Nephron (organoid): ENCODE results near the gene CRIP3.

Experiments used
- H3K27ac Mint-ChIP-seq, 3 experiments: 2 replicates each; pipeline ENCODE4 v1.8.0; 2020; ENCODE audit warnings: mixed read lengths in 3 of 3, mild to moderate bottlenecking in 2 of 3, moderate library complexity in 1 of 3
- H3K27me3 Mint-ChIP-seq: 2 replicates; pipeline ENCODE4 v1.8.0; 2021; ENCODE audit warnings: low read depth, mild to moderate bottlenecking, moderate library complexity, mixed read lengths
- H3K36me3 Mint-ChIP-seq: 2 replicates; pipeline ENCODE4 v1.8.0; 2020; ENCODE audit warnings: low read depth, mixed read lengths
- H3K4me1 Mint-ChIP-seq: 2 replicates; pipeline ENCODE4 v1.8.0; 2020; ENCODE audit warnings: mixed read lengths
- H3K4me3 Mint-ChIP-seq, 3 experiments: 2 replicates each; pipeline ENCODE4 v1.8.0; 2020; ENCODE audit warnings: mild to moderate bottlenecking in 3 of 3, mixed read lengths in 3 of 3, moderate library complexity in 2 of 3
- H3K9me3 Mint-ChIP-seq: 2 replicates; pipeline ENCODE4 v1.8.0; 2020; ENCODE audit warnings: mixed read lengths
- TF ChIP-seq, protein P1 (sequence below), 3 experiments: fragments of 200-600 bp; sonication (generic); IDR thresholded peaks; one replicate each; pipeline ENCODE4 v1.5.0; 2021; ENCODE audit warnings: antibody characterized with exemption in 3 of 3; ENCODE audit not compliant: unreplicated experiment in 3 of 3

The CRIP3 gene

GRCh38 chr6:43298565-43299337, 9.9 kb downstream of the CRIP3 start:
- peaks cover 5% of the 10 kb centered on the region for H3K27me3 Mint-ChIP-seq
- TF ChIP-seq, protein P1, sequence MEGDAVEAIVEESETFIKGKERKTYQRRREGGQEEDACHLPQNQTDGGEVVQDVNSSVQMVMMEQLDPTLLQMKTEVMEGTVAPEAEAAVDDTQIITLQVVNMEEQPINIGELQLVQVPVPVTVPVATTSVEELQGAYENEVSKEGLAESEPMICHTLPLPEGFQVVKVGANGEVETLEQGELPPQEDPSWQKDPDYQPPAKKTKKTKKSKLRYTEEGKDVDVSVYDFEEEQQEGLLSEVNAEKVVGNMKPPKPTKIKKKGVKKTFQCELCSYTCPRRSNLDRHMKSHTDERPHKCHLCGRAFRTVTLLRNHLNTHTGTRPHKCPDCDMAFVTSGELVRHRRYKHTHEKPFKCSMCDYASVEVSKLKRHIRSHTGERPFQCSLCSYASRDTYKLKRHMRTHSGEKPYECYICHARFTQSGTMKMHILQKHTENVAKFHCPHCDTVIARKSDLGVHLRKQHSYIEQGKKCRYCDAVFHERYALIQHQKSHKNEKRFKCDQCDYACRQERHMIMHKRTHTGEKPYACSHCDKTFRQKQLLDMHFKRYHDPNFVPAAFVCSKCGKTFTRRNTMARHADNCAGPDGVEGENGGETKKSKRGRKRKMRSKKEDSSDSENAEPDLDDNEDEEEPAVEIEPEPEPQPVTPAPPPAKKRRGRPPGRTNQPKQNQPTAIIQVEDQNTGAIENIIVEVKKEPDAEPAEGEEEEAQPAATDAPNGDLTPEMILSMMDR (IDR thresholded peaks at IDR 0.05; ENCODE audit: unreplicated experiment in 3 of 3) = no peak

GRCh38 chr6:43297644-43298564, 10.7 kb downstream of the CRIP3 start, which contains the start of gene SLC22A7:
Gene SLC22A7 (plus strand): TSS chr6:43298260. CDS start chr6:43298359, 99 bp downstream.
- Mint-ChIP-seq H3K4me1 (no peaks in the 10 kb centered on the region), H3K9me3 (no peaks in the 10 kb centered on the region), H3K36me3 (no peaks in the 10 kb centered on the region), H3K27me3 (peaks cover 5% of the 10 kb centered on the region), H3K27ac (peak within 1 kb of the TSS in 1 of 3 experiments; percentile 77), H3K4me3 (no peak within 1 kb of the TSS)
- TF ChIP-seq, protein P1 (IDR thresholded peaks at IDR 0.05; ENCODE audit: unreplicated experiment in 3 of 3) = no peak

More at GRCh38 chr6:43298565-43299337, 9.9 kb downstream of the CRIP3 start:
- H3K27ac Mint-ChIP-seq = no peak overlapping the region
- H3K4me1 Mint-ChIP-seq = no peaks in the 10 kb centered on the region
- no peaks in the 10 kb centered on the region for H3K36me3 Mint-ChIP-seq
- H3K4me3 Mint-ChIP-seq = no peak overlapping the region
- no peaks in the 10 kb centered on the region for H3K9me3 Mint-ChIP-seq

- H3K27ac Mint-ChIP-seq = peak overlapping the region in 1 of 3 experiments; percentile 77
- TF ChIP-seq, protein P1 (IDR thresholded peaks at IDR 0.05; ENCODE audit: unreplicated experiment in 3 of 3) = no peak
- no peaks in the 10 kb centered on the region for H3K4me1 Mint-ChIP-seq
Observed at GRCh38 chr6:43296780-43297497, 11.7 kb downstream of the CRIP3 start.

DNA sequence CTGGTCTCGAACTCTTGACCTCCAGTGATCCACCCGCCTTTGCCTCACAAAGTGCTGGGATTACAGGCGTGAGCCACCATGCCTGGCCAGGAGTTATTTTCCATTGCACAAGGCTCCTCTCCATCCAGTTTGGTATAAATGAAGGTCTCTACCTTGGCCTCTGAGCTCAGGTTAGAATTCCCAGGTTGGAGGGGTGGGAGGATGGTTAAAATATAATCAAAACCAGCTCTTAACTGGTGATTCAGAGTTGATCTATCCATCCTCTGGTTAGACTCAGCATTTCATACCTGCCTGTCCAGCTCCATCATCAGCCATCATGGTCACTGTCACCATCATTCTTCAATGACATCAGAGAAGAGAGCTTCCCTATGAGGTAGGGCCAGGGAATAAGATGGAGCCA, 13.2 kb downstream of the CRIP3 start:
- TF ChIP-seq, protein P1 (IDR thresholded peaks at IDR 0.05; ENCODE audit: unreplicated experiment in 3 of 3) = no peak
- Mint-ChIP-seq H3K4me3 (no peak overlapping the region), H3K4me1 (no peaks in the 10 kb centered on the region), H3K27me3 (peaks cover 4% of the 10 kb centered on the region), H3K9me3 (no peaks in the 10 kb centered on the region), H3K27ac (no peak overlapping the region), H3K36me3 (no peaks in the 10 kb centered on the region)

More at GRCh38 chr6:43296780-43297497, 11.7 kb downstream of the CRIP3 start:
- no peaks in the 10 kb centered on the region for H3K9me3 Mint-ChIP-seq
- no peaks in the 10 kb centered on the region for H3K36me3 Mint-ChIP-seq
- peaks cover 7% of the 10 kb centered on the region for H3K27me3 Mint-ChIP-seq
- no peak overlapping the region for H3K4me3 Mint-ChIP-seq

DNA sequence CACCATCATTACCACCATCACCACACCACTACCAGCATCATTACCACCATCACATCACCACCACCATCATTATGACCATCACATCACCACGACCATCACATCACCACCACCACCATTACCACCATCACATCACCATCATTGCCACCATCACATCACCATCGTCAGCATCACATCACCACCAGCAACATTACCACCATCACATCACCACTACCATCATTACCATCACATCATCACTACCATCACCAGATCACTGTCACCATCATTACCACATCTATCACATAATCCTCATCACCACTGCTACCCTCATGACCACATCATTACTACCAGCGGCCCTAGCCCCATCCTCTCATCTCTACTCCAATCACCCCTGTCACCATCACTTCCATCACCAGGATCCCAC, 14.1 kb downstream of the CRIP3 start:
- no peaks in the 10 kb centered on the region for H3K9me3 Mint-ChIP-seq
- no peak overlapping the region for H3K27ac Mint-ChIP-seq
- peaks cover 7% of the 10 kb centered on the region for H3K27me3 Mint-ChIP-seq
- TF ChIP-seq, protein P1 (IDR thresholded peaks at IDR 0.05; ENCODE audit: unreplicated experiment in 3 of 3) = no peak
- H3K4me3 Mint-ChIP-seq = no peak overlapping the region
- no peaks in the 10 kb centered on the region for H3K36me3 Mint-ChIP-seq
- no peaks in the 10 kb centered on the region for H3K4me1 Mint-ChIP-seq
